SU-DHL-6 (cell line): Measurements from ENCODE around the gene PRICKLE2.

Experiments used
- H2AFZ ChIP-seq: fragments of 200-600 bp; sonication (generic); 2 replicates; pipeline ENCODE4 v1.6.1; 2014; ENCODE audit warnings: low read depth, mild to moderate bottlenecking, moderate library complexity, mixed read lengths, antibody characterized with exemption, low read length; ENCODE audit not compliant: severe bottlenecking
- H3F3A ChIP-seq: fragments of 200-600 bp; shearing (Covaris generic); 2 replicates; pipeline ENCODE4 v1.6.0; 2016; ENCODE audit warnings: antibody characterized with exemption, mild to moderate bottlenecking; ENCODE audit not compliant: insufficient read depth
- H3K27ac ChIP-seq: fragments of 200-600 bp; sonication (generic); 2 replicates; pipeline ENCODE4 v1.5.1; 2016; ENCODE audit warnings: low read depth, mild to moderate bottlenecking, low read length, moderate library complexity, mixed read lengths
- H3K27me3 ChIP-seq: fragments of 200-600 bp; sonication (generic), shearing (Covaris generic); 2 replicates; pipeline ENCODE4 v1.6.0; 2014; ENCODE audit warnings: mild to moderate bottlenecking, low read length
- H3K36me3 ChIP-seq: fragments of 200-600 bp; sonication (generic); 2 replicates; pipeline ENCODE4 v1.6.1; 2014; ENCODE audit warnings: mild to moderate bottlenecking, low read length, mixed read lengths
- H3K4me2 ChIP-seq: fragments of 300-600, 200-600 bp; shearing (Covaris generic), sonication (generic); 2 replicates; pipeline ENCODE4 v1.6.0; 2014; ENCODE audit warnings: low read length, low read depth, mild to moderate bottlenecking; ENCODE audit not compliant: poor library complexity, severe bottlenecking
- H3K4me3 ChIP-seq: fragments of 200-600 bp; sonication (generic); 2 replicates; pipeline ENCODE4 v1.5.1; 2014; ENCODE audit warnings: antibody characterized with exemption, low read length, mild to moderate bottlenecking, mixed read lengths; ENCODE audit not compliant: insufficient read depth, poor library complexity, severe bottlenecking
- H3K79me2 ChIP-seq: fragments of 200-600 bp; sonication (generic); 2 replicates; pipeline ENCODE4 v1.6.1; 2014; ENCODE audit warnings: mild to moderate bottlenecking, low read length, moderate library complexity; ENCODE audit not compliant: insufficient read depth
- H3K9ac ChIP-seq: fragments of 200-600 bp; sonication (generic); 2 replicates; pipeline ENCODE4 v1.7.0; 2014; ENCODE audit warnings: mild to moderate bottlenecking, low read length
- H3K9me2 ChIP-seq: fragments of 200-600 bp; sonication (generic); replicated peaks from 2 replicates; pipeline ENCODE4 v1.6.1; 2014; ENCODE audit warnings: low read length; ENCODE audit not compliant: insufficient read depth
- H3K9me3 ChIP-seq: fragments of 200-600 bp; sonication (generic); 2 replicates; pipeline ENCODE4 v1.6.1; 2014; ENCODE audit warnings: low read length, mixed read lengths; ENCODE audit not compliant: insufficient read depth
- H4K20me1 ChIP-seq: fragments of 200-600 bp; sonication (generic); 2 replicates; pipeline ENCODE4 v1.6.1; 2014; ENCODE audit warnings: low read depth, mild to moderate bottlenecking, antibody characterized with exemption, low read length, moderate library complexity, mixed read lengths
- EZH2phosphoT487 ChIP-seq: fragments of 200-600 bp; sonication (generic), shearing (Covaris generic); conservative IDR thresholded peaks from 2 replicates; pipeline ENCODE4 v1.6.1; 2018; ENCODE audit warnings: mild to moderate bottlenecking, antibody characterized with exemption, low read length, moderate library complexity, mixed read lengths
- TF ChIP-seq, protein P1 (sequence below): fragments of 200-600 bp; sonication (generic); IDR thresholded peaks from one replicate; pipeline ENCODE4 v1.5.1; 2017; ENCODE audit warnings: antibody characterized with exemption, mild to moderate bottlenecking, low read length, moderate library complexity; ENCODE audit not compliant: insufficient read depth, poor library complexity, severe bottlenecking

PRICKLE2 gene

DNA sequence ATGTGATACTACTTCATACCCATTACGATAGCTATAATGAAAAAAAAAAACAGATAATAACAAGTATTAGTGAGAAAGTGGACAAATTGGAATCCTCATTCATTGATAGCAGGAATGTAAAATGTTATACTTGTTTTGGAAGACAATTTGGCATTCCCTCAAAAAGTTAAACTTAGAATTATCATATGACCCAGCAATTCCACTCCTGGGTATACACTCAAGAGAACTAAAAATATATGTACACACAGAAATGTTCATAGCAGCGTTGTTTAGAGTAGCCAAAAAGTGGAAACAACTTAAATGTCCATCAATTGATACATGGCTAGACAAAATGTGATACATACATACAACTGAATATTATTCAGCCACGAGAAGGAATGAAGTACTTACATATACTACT lies 69.9 kb downstream of the PRICKLE2 start:
- H3K4me2 ChIP-seq = no peak overlapping the region
- no peak overlapping the region for H3K9ac ChIP-seq
- H2AFZ ChIP-seq = no peak overlapping the region
- H3K4me3 ChIP-seq = no peak overlapping the region
- TF ChIP-seq, protein P1, sequence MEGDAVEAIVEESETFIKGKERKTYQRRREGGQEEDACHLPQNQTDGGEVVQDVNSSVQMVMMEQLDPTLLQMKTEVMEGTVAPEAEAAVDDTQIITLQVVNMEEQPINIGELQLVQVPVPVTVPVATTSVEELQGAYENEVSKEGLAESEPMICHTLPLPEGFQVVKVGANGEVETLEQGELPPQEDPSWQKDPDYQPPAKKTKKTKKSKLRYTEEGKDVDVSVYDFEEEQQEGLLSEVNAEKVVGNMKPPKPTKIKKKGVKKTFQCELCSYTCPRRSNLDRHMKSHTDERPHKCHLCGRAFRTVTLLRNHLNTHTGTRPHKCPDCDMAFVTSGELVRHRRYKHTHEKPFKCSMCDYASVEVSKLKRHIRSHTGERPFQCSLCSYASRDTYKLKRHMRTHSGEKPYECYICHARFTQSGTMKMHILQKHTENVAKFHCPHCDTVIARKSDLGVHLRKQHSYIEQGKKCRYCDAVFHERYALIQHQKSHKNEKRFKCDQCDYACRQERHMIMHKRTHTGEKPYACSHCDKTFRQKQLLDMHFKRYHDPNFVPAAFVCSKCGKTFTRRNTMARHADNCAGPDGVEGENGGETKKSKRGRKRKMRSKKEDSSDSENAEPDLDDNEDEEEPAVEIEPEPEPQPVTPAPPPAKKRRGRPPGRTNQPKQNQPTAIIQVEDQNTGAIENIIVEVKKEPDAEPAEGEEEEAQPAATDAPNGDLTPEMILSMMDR = no peak
- no peak for TF ChIP-seq EZH2phosphoT487
- H3K9me3 ChIP-seq = no peaks in the 10 kb centered on the region
- H3K9me2 ChIP-seq = no peaks in the 10 kb centered on the region
- H3K27me3 ChIP-seq = no peaks in the 10 kb centered on the region
- no peak overlapping the region for H3K27ac ChIP-seq
- no peaks in the 10 kb centered on the region for H3F3A ChIP-seq
- H3K79me2 ChIP-seq = no peaks in the 10 kb centered on the region
- H4K20me1 ChIP-seq = no peaks in the 10 kb centered on the region
- H3K36me3 ChIP-seq = no peaks in the 10 kb centered on the region

GRCh38 chr3:64152676-64153466 lies 72.4 kb downstream of the PRICKLE2 start:
- Histone ChIP-seq H3K4me2 (no peak overlapping the region), H3K36me3 (no peaks in the 10 kb centered on the region), H3K9me2 (no peaks in the 10 kb centered on the region), H3K9ac (no peak overlapping the region), H3K27ac (no peak overlapping the region), H3K27me3 (no peaks in the 10 kb centered on the region), H3F3A (no peaks in the 10 kb centered on the region), H3K79me2 (no peaks in the 10 kb centered on the region), H4K20me1 (no peaks in the 10 kb centered on the region), H3K4me3 (no peak overlapping the region), H2AFZ (no peak overlapping the region), H3K9me3 (no peaks in the 10 kb centered on the region)
- no peak for TF ChIP-seq EZH2phosphoT487
- TF ChIP-seq, protein P1 = no peak

GRCh38 chr3:64152086-64152485 lies 73.2 kb downstream of the PRICKLE2 start:
- no peaks in the 10 kb centered on the region for H3K9me2 ChIP-seq
- H3F3A ChIP-seq = no peaks in the 10 kb centered on the region
- no peaks in the 10 kb centered on the region for H4K20me1 ChIP-seq
- H3K4me3 ChIP-seq = no peak overlapping the region
- no peaks in the 10 kb centered on the region for H3K9me3 ChIP-seq
- no peak for TF ChIP-seq EZH2phosphoT487
- no peaks in the 10 kb centered on the region for H3K27me3 ChIP-seq
- H3K36me3 ChIP-seq = no peaks in the 10 kb centered on the region
- no peak overlapping the region for H3K27ac ChIP-seq
- H2AFZ ChIP-seq = no peak overlapping the region
- no peaks in the 10 kb centered on the region for H3K79me2 ChIP-seq
- H3K4me2 ChIP-seq = no peak overlapping the region
- H3K9ac ChIP-seq = no peak overlapping the region

- no peaks in the 10 kb centered on the region for H3F3A ChIP-seq
- no peak overlapping the region for H3K4me2 ChIP-seq
- H3K9me2 ChIP-seq = no peaks in the 10 kb centered on the region
- no peaks in the 10 kb centered on the region for H3K36me3 ChIP-seq
- no peak overlapping the region for H3K27ac ChIP-seq
- TF ChIP-seq, protein P1 = no peak
- TF ChIP-seq EZH2phosphoT487 = no peak
- no peak overlapping the region for H3K4me3 ChIP-seq
- H3K9me3 ChIP-seq = no peaks in the 10 kb centered on the region
- no peaks in the 10 kb centered on the region for H3K79me2 ChIP-seq
- H3K9ac ChIP-seq = no peak overlapping the region
- H3K27me3 ChIP-seq = no peaks in the 10 kb centered on the region
- no peaks in the 10 kb centered on the region for H4K20me1 ChIP-seq
- H2AFZ ChIP-seq = no peak overlapping the region
Measured at GRCh38 chr3:64151342-64151871, 73.9 kb downstream of the PRICKLE2 start.
